Kidney epithelial cell (primary cell): ENCODE results near the gene ADGRG4. TPM values are rescaled to one million over a fixed set of nuclear protein-coding genes. Genes with fewer than 3 reads are reported as not detected.
"Not testable (repeated sequence)": the region's sequence is repeated elsewhere in the genome, so short reads cannot be mapped to it uniquely, and the experiment has no call there.

Experiments used
- DNase-seq: peaks from one replicate; pipeline ENCODE4 v3.0.0-alpha.2; 2010; ENCODE audit warnings: low read depth
- H3K27me3 ChIP-seq: 2 replicates; pipeline ENCODE4 v1.6.0; 2011; ENCODE audit warnings: low read length; ENCODE audit not compliant: control insufficient read depth, insufficient read depth
- H3K36me3 ChIP-seq: 2 replicates; pipeline ENCODE4 v1.5.1; 2011; ENCODE audit warnings: low read length; ENCODE audit not compliant: control insufficient read depth, insufficient read depth
- H3K4me3 ChIP-seq: 2 replicates; pipeline ENCODE4 v1.5.1; 2011; ENCODE audit warnings: low read depth, mild to moderate bottlenecking, control low read depth, low read length
- total RNA-seq: library from RNA; depleted of rRNA; stranded (reverse); fragments of >200 nt; gene quantifications from 2 replicates; pipeline ENCODE4 v1.2.3, GENCODE V29; 2015
- TF ChIP-seq, protein P1 (sequence below): IDR thresholded peaks from 2 replicates; pipeline ENCODE4 v1.5.1; 2011; ENCODE audit warnings: mild to moderate bottlenecking, moderate library complexity, low read length, control low read depth, inconsistent platforms; ENCODE audit not compliant: insufficient read depth, poor library complexity, severe bottlenecking

The ADGRG4 gene
- total RNA-seq, 1 donor from 2014 or later = not detected

- no peaks in the 10 kb centered on the region for H3K27me3 ChIP-seq
- no peak overlapping the region for H3K4me3 ChIP-seq
- no peaks in the 10 kb centered on the region for H3K36me3 ChIP-seq
- TF ChIP-seq, protein P1, sequence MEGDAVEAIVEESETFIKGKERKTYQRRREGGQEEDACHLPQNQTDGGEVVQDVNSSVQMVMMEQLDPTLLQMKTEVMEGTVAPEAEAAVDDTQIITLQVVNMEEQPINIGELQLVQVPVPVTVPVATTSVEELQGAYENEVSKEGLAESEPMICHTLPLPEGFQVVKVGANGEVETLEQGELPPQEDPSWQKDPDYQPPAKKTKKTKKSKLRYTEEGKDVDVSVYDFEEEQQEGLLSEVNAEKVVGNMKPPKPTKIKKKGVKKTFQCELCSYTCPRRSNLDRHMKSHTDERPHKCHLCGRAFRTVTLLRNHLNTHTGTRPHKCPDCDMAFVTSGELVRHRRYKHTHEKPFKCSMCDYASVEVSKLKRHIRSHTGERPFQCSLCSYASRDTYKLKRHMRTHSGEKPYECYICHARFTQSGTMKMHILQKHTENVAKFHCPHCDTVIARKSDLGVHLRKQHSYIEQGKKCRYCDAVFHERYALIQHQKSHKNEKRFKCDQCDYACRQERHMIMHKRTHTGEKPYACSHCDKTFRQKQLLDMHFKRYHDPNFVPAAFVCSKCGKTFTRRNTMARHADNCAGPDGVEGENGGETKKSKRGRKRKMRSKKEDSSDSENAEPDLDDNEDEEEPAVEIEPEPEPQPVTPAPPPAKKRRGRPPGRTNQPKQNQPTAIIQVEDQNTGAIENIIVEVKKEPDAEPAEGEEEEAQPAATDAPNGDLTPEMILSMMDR = no peak
- DNase-seq = no peak
Measured at GRCh38 chrX:136431625-136432024, 130.9 kb downstream of the ADGRG4 start.

DNA sequence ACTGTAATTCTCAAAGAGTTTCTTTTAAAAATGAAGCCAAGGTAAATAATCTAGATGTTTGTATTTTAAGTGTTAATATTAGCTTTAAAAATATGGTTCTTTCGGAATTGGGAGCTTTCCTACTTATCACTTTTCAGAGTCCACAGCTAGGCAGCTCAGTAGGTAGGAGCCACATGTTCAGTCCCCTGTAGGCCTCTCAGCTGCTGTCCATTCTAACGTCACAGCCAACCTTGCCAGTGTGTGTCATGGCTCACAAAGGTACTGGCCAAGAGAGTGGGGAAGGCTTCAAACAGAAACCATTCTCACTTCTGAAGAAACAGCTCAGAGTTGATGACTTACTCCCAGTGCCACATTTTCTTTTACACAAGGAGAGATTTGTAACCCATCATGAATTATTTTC lies 137.0 kb downstream of the ADGRG4 start:
- DNase-seq = no peak
- H3K4me3 ChIP-seq = no peak overlapping the region
- H3K36me3 ChIP-seq = no peaks in the 10 kb centered on the region
- TF ChIP-seq, protein P1 = no peak
- H3K27me3 ChIP-seq = no peaks in the 10 kb centered on the region

GRCh38 chrX:136438192-136438591 lies 137.4 kb downstream of the ADGRG4 start:
- no peak for DNase-seq
- TF ChIP-seq, protein P1 = no peak
- Histone ChIP-seq H3K36me3 (no peaks in the 10 kb centered on the region), H3K27me3 (no peaks in the 10 kb centered on the region), H3K4me3 (no peak overlapping the region)

DNA sequence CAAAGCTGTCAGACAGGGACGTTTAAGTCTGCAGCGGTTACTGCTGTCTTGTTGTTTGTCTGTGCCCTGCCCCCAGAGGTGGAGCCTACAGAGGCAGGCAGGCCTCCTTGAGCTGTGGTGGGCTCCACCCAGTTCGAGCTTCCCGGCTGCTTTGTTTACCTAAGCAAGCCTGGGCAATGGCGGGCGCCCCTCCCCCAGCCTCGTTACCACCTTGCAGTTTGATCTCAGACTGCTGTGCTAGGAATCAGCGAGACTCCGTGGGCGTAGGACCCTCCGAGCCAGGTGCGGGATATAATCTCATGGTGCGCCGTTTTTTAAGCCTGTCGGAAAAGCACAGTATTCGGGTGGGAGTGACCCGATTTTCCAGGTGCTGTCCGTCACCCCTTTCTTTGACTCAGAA lies 144.9 kb downstream of the ADGRG4 start:
- not testable (repeated sequence) for DNase-seq, H3K36me3 ChIP-seq, H3K4me3 ChIP-seq, H3K27me3 ChIP-seq

- H3K4me3 ChIP-seq = no peak overlapping the region
- no peak for DNase-seq
- H3K27me3 ChIP-seq = no peaks in the 10 kb centered on the region
- no peaks in the 10 kb centered on the region for H3K36me3 ChIP-seq
- TF ChIP-seq, protein P1 = no peak
Measured at GRCh38 chrX:136446208-136446607, 145.4 kb downstream of the ADGRG4 start.

DNA sequence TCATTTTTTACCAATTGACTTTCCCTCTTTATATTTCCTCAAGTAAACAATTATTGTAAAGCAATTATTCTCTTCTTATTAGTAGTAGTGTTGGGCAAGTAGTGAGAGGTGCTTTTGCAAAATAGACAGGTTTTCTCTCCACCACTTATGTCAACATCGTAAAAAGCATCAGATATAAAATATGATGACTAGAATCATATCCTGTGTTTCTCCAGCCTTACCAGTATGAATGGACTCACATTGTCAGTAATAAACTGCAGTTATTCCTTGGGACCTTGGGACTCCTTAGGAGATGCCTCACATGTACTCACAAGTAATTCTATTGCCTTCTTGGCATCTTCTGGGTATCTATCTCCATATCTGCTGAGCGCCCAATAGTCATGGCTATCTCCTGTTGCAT lies 146.5 kb downstream of the ADGRG4 start:
- Histone ChIP-seq H3K36me3 (no peaks in the 10 kb centered on the region), H3K27me3 (no peaks in the 10 kb centered on the region), H3K4me3 (no peak overlapping the region)
- no peak for DNase-seq
- TF ChIP-seq, protein P1 = no peak
